Bronchial epithelial cell (primary cell): ENCODE data around the gene SLC5A12. TPM values are rescaled to one million over a fixed set of nuclear protein-coding genes. Genes with fewer than 3 reads are reported as not detected.

Experiments used
- DNase-seq: peaks from one replicate; pipeline ENCODE4 v3.0.0-alpha.2; 2010; ENCODE audit warnings: low read depth
- FAIRE-seq: peaks from 2 replicates; lab custom pipeline; 2011; peaks lifted over from hg19 to GRCh38; lab: Jason Lieb, UNC
- H3K27me3 ChIP-seq: 2 replicates; pipeline ENCODE4 v1.5.1; 2011; ENCODE audit warnings: low read length; ENCODE audit not compliant: control insufficient read depth, insufficient read depth
- H3K36me3 ChIP-seq: 2 replicates; pipeline ENCODE4 v1.5.1; 2011; ENCODE audit warnings: low read length; ENCODE audit not compliant: control insufficient read depth, insufficient read depth
- H3K4me3 ChIP-seq: 2 replicates; pipeline ENCODE4 v1.5.1; 2011; ENCODE audit warnings: mild to moderate bottlenecking, low read depth, low read length, control low read depth
- CTCF ChIP-seq: IDR thresholded peaks from 2 replicates; pipeline ENCODE4 v1.5.1; 2011; ENCODE audit warnings: mild to moderate bottlenecking, moderate library complexity, low read length, control low read depth, inconsistent platforms; ENCODE audit not compliant: insufficient read depth, severe bottlenecking
- total RNA-seq: library from RNA; depleted of rRNA; stranded (reverse); fragments of >200 nt; gene quantifications from 2 replicates; pipeline ENCODE4 v1.2.1, GENCODE V29; 2014

SLC5A12 gene
- total RNA-seq, 1 donor from 2014 or later, result not detected

DNA sequence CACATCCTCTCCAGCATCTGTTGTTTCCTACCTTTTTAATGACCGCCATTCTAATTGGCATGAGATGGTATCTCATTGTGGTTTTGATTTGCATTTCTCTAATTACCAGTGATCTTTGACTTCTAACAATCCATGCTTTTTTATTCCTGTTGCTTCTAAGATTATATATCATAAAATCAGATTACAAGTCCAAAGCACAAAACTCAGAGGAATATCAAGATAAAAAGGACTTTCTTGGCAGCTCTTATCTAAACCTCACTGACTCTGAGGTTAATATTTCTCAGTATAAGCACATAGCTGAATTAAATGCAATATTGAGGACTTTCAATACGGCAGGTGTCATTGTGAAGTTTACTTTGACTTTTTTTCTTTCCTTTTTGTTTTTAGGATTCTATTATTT is 11.4 kb downstream of the SLC5A12 start:
- no peak for TF ChIP-seq CTCF
- H3K27me3 ChIP-seq, result peaks cover 2% of the 10 kb centered on the region
- FAIRE-seq, result no peak

GRCh38 chr11:26708736-26709456 is 13.0 kb downstream of the SLC5A12 start:
- FAIRE-seq, result no peak

More for the DNA sequence above, 11.4 kb downstream of the SLC5A12 start:
- Histone ChIP-seq H3K4me3 (no peak overlapping the region), H3K36me3 (no peaks in the 10 kb centered on the region)
- DNase-seq, result no peak

DNA sequence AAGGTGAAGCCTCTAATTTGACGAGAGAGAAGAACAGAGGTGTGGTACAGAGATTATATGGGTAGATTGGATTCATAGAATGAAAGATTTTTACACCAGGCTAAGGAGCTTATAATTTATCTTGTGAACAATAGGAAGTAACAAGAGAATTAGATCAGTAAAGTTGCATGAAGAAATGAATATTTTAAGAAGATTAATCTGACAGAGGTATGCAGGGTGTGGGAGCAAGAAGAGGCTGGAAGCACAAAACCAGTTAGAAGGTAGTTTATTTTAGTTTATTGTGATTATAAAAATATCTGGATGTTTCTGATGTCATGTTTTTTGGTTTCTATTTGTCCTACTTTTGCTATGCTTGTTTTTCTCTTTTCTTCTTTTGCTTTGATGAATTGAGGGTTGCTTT is 15.7 kb downstream of the SLC5A12 start:
- no peak for TF ChIP-seq CTCF
- DNase-seq (no peak), FAIRE-seq (no peak)
- Histone ChIP-seq H3K4me3 (no peak overlapping the region), H3K27me3 (no peaks in the 10 kb centered on the region), H3K36me3 (no peaks in the 10 kb centered on the region)

More at GRCh38 chr11:26708736-26709456, 13.0 kb downstream of the SLC5A12 start:
- no peaks in the 10 kb centered on the region for H3K36me3 ChIP-seq
- no peak for TF ChIP-seq CTCF
- no peak overlapping the region for H3K4me3 ChIP-seq
- peaks cover 2% of the 10 kb centered on the region for H3K27me3 ChIP-seq
- DNase-seq, result no peak

- TF ChIP-seq CTCF, result no peak
- no peak overlapping the region for H3K4me3 ChIP-seq
- DNase-seq (peak; percentile 51), FAIRE-seq (no peak)
- no peaks in the 10 kb centered on the region for H3K36me3 ChIP-seq
- H3K27me3 ChIP-seq, result no peaks in the 10 kb centered on the region
These were observed 17.6 kb downstream of the SLC5A12 start for GRCh38 chr11:26704249-26704648.

DNA sequence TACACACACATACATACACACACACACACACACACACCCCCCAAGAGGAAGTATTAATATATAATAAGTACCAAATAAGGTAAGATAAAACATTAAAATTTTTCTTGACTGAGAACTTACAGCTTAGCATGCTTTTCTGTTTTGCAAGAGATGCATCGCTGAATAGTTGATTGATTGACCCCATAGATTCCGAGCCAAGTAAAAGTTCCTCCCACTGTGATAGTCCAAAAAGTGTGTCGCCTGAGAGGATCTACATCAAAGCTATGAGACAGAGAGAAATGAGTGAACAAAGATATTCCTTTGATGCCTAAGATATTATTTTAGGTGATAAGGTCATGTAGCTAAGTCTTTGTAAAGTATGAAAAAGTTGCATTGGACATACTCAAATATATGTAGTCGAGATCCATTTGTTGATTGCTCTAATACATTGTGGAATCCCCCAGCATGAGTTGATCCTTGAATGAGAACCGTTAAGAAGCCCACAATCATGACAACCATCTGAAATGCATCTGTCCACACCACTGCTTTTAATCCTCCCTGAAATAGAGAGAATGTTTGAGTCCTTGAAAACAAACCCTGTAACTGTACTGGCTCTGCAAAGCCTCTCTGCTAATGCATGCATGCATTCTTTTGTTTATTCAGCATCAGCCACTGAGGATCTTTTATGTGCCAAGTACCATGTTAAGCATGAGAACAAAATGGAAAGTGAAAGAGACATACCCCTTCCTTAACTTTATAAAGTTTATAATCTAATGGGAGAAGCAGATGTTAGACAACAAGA is 18.3 kb downstream of the SLC5A12 start:
- DNase-seq (no peak), FAIRE-seq (no peak)
- Histone ChIP-seq H3K27me3 (no peaks in the 10 kb centered on the region), H3K36me3 (no peaks in the 10 kb centered on the region), H3K4me3 (no peak overlapping the region)
- no peak for TF ChIP-seq CTCF
